HEK293 (cell line): ENCODE results near the gene ZNF280A.

Experiments
- CTCF ChIA-PET: fragments of 350-600 bp; formaldehyde crosslinking; extraction: SDS; loops from one replicate; lab custom pipeline; 2021; ENCODE audit warnings: antibody characterized with exemption; lab: Yijun Ruan, JAX
- POLR2A ChIA-PET: fragments of 300-600 bp; formaldehyde crosslinking; extraction: SDS; loops from one replicate; lab custom pipeline; 2020; ENCODE audit warnings: antibody characterized with exemption, inconsistent platforms; lab: Yijun Ruan, JAX
- H3K27ac ChIP-seq: fragments of 200-500 bp; sonication (Bioruptor generic); 2 replicates; pipeline ENCODE4 v1.5.1; 2014; ENCODE audit warnings: low read depth, low read length, control low read depth, inconsistent platforms; ENCODE audit errors: extremely low read depth
- H3K36me3 ChIP-seq, 2 experiments: fragments of 200-500 bp in 1 of 2; sonication (Bioruptor generic) in 1 of 2; 1 replicate in 1 of 2; 2 replicates in 1 of 2; pipeline ENCODE4 v1.5.1; 2014 to 2017; ENCODE audit warnings: inconsistent platforms in 2 of 2, low read length in 2 of 2; ENCODE audit not compliant: control insufficient read depth in 2 of 2, insufficient read depth in 1 of 2
- H3K4me1 ChIP-seq: fragments of 200-500 bp; sonication (Bioruptor generic); 2 replicates; pipeline ENCODE4 v1.5.1; 2014; ENCODE audit warnings: mild to moderate bottlenecking, low read length, inconsistent platforms; ENCODE audit not compliant: control insufficient read depth, insufficient read depth
- H3K4me3 ChIP-seq: 2 replicates; pipeline ENCODE4 v1.5.1; 2011; ENCODE audit warnings: low read depth, mild to moderate bottlenecking, control low read depth, low read length, moderate library complexity
- H3K9me3 ChIP-seq: fragments of 200-500 bp; sonication (Bioruptor generic); 2 replicates; pipeline ENCODE4 v1.5.1; 2014; ENCODE audit warnings: low read depth, low read length, inconsistent platforms; ENCODE audit not compliant: control insufficient read depth, insufficient read depth
- AEBP2 ChIP-seq: fragments of 450-650 bp; formaldehyde crosslinking; IDR thresholded peaks from 2 replicates; pipeline ENCODE4 v1.5.1; 2016; ENCODE audit warnings: missing biosample characterization, missing genetic modification characterization, borderline replicate concordance
- GLI2 ChIP-seq: fragments of 450-650 bp; formaldehyde crosslinking; IDR thresholded peaks from 2 replicates; pipeline ENCODE4; 2017; ENCODE audit warnings: missing biosample characterization, missing genetic modification characterization, low read depth, borderline replicate concordance
- MYNN ChIP-seq: fragments of 450-650 bp; formaldehyde crosslinking; IDR thresholded peaks from 2 replicates; pipeline ENCODE4 v1.5.1; 2016; ENCODE audit warnings: missing biosample characterization, missing genetic modification characterization, borderline replicate concordance
- PRDM2 ChIP-seq: fragments of 450-650 bp; formaldehyde crosslinking; IDR thresholded peaks from 2 replicates; pipeline ENCODE4 v1.5.1; 2016; ENCODE audit warnings: missing biosample characterization, missing genetic modification characterization, borderline replicate concordance
- SCRT1 ChIP-seq: fragments of 450-650 bp; formaldehyde crosslinking; IDR thresholded peaks from 2 replicates; pipeline ENCODE4 v1.5.1; 2016; ENCODE audit warnings: missing biosample characterization, missing genetic modification characterization, borderline replicate concordance
- SETDB1 ChIP-seq: IDR thresholded peaks from one replicate; pipeline ENCODE4 v1.6.1; 2017; ENCODE audit warnings: mild to moderate bottlenecking, low read length, moderate library complexity, mixed read lengths; ENCODE audit not compliant: insufficient read length
- ZBTB1 ChIP-seq: fragments of 450-650 bp; formaldehyde crosslinking; IDR thresholded peaks from 2 replicates; pipeline ENCODE4 v1.5.1; 2016; ENCODE audit warnings: missing biosample characterization, missing genetic modification characterization
- ZBTB44 ChIP-seq: fragments of 450-650 bp; IDR thresholded peaks from 2 replicates; pipeline ENCODE4 v1.5.1; 2018; ENCODE audit warnings: missing biosample characterization, mild to moderate bottlenecking, missing genetic modification characterization
- ZBTB7A ChIP-seq: fragments of 450-650 bp; formaldehyde crosslinking; IDR thresholded peaks from 2 replicates; pipeline ENCODE4 v1.5.1; 2016; ENCODE audit warnings: low read depth, missing biosample characterization, missing genetic modification characterization
- ZFP69B ChIP-seq: fragments of 450-650 bp; formaldehyde crosslinking; IDR thresholded peaks from 2 replicates; pipeline ENCODE4 v1.5.1; 2016; ENCODE audit warnings: missing biosample characterization, missing genetic modification characterization
- ZNF211 ChIP-seq: fragments of 450-650 bp; formaldehyde crosslinking; IDR thresholded peaks from 2 replicates; pipeline ENCODE4 v1.5.1; 2016; ENCODE audit warnings: low read depth, missing biosample characterization, missing genetic modification characterization
- ZNF223 ChIP-seq: fragments of 450-650 bp; formaldehyde crosslinking; IDR thresholded peaks from 2 replicates; pipeline ENCODE4 v1.5.1; 2016; ENCODE audit warnings: missing biosample characterization, missing genetic modification characterization
- ZNF707 ChIP-seq: fragments of 450-650 bp; formaldehyde crosslinking; IDR thresholded peaks from 2 replicates; pipeline ENCODE4 v1.5.1; 2016; ENCODE audit warnings: missing biosample characterization, missing genetic modification characterization
- ZSCAN16 ChIP-seq: fragments of 450-650 bp; formaldehyde crosslinking; IDR thresholded peaks from 2 replicates; pipeline ENCODE4 v1.5.1; 2016; ENCODE audit warnings: missing biosample characterization, missing genetic modification characterization
- ZSCAN18 ChIP-seq: fragments of 450-650 bp; formaldehyde crosslinking; IDR thresholded peaks from 2 replicates; pipeline ENCODE4 v1.5.1; 2016; ENCODE audit warnings: missing biosample characterization, missing genetic modification characterization

Gene ZNF280A

GRCh38 chr22:22538226-22538989 lies 18.3 kb upstream of the ZNF280A start:
- POLR2A ChIA-PET = no interaction called here
- Histone ChIP-seq H3K4me1 (no peaks in the 10 kb centered on the region), H3K4me3 (no peak overlapping the region), H3K9me3 (no peaks in the 10 kb centered on the region), H3K27ac (no peak overlapping the region), H3K36me3 (no peaks in the 10 kb centered on the region)
- TF ChIP-seq ZFP69B (no peak), SETDB1 (no peak), GLI2 (tag by site-specific recombination) (no peak), SCRT1 (tag by site-specific recombination) (no peak), ZBTB7A (tag by site-specific recombination) (no peak), MYNN (tag by site-specific recombination) (no peak), PRDM2 (tag by site-specific recombination) (no peak), AEBP2 (no peak), ZNF223 (tag by site-specific recombination) (no peak), ZBTB1 (tag by site-specific recombination) (no peak), ZBTB44 (tag by site-specific recombination) (no peak), ZNF211 (tag by site-specific recombination) (no peak), ZSCAN18 (tag by site-specific recombination) (no peak), ZSCAN16 (tag by site-specific recombination) (no peak), ZNF707 (tag by site-specific recombination) (no peak)
- CTCF ChIA-PET = interaction anchor here (0.6 to 1.1 kb wide), 4 partner anchors 10 to 216 kb away, joined by 3 to 6 read pairs (median 4); partner anchors contain the start of genes PRAME and ZNF280B
